Measurements from ENCODE around the gene STIM1. TPM values are rescaled to one million over a fixed set of nuclear protein-coding genes. Genes with fewer than 3 reads are reported as not detected.

STIM1 gene
- total RNA-seq, 1 experiment from 2014 or later, result 15.2 TPM

GRCh38 chr11:3906166-3906565 lies 50.7 kb downstream of the STIM1 start:
- no peak overlapping the region for H4K91ac ChIP-seq (ENCODE audit: insufficient read length, low read depth, low read length)
- DNase-seq, result no peak
- no peak overlapping the region for H3K23ac ChIP-seq (ENCODE audit: insufficient read length, low read depth, low read length)
- no peak overlapping the region for H4K5ac ChIP-seq (ENCODE audit: insufficient read length, low read depth, low read length)
- H3K36me3 Mint-ChIP-seq (ENCODE audit: insufficient read depth in 1 of 3, low read depth in 3 of 3), result no peaks in the 10 kb centered on the region
- no peak overlapping the region for H3K27ac Mint-ChIP-seq
- no peak overlapping the region for H2BK20ac ChIP-seq (ENCODE audit: low read depth, low read length, poor library complexity, severe bottlenecking)
- H3K9me3 Mint-ChIP-seq, result peaks cover 0 to 3% of the 10 kb centered on the region in 2 experiments; a peak in 1 of 5 replicates
- H3K27ac ChIP-seq (ENCODE audit: insufficient read length, low read depth, low read length), result no peak overlapping the region
- no peak overlapping the region for H3K4me3 Mint-ChIP-seq
- H3K23me2 ChIP-seq (ENCODE audit: insufficient read length, low read depth, low read length, poor library complexity, severe bottlenecking), result no peaks in the 10 kb centered on the region
- no peak overlapping the region for H3K9ac ChIP-seq (ENCODE audit: extremely low read depth, insufficient read length, low read length)
- H3K79me2 ChIP-seq (ENCODE audit: insufficient read depth, low read length), result no peaks in the 10 kb centered on the region
- no peaks in the 10 kb centered on the region for H4K20me1 ChIP-seq (ENCODE audit: control insufficient read depth, insufficient read depth, insufficient read length)
- H3K27me3 Mint-ChIP-seq (ENCODE audit: low read depth), result no peaks in the 10 kb centered on the region
- no peak overlapping the region for H3K4me2 ChIP-seq (ENCODE audit: insufficient read depth, insufficient read length, low read length)
- no peaks in the 10 kb centered on the region for H3K27me3 ChIP-seq (ENCODE audit: insufficient read depth, low read length)
- no peak overlapping the region for H2AK5ac ChIP-seq (ENCODE audit: insufficient read length, low read length)
- no peak overlapping the region for H3K18ac ChIP-seq (ENCODE audit: insufficient read length, low read depth, low read length)
- no peaks in the 10 kb centered on the region for H3K4me1 ChIP-seq (ENCODE audit: insufficient read depth, low read length)
- H3K14ac ChIP-seq (ENCODE audit: insufficient read depth, low read length), result no peak overlapping the region
- TF ChIP-seq, protein P1, sequence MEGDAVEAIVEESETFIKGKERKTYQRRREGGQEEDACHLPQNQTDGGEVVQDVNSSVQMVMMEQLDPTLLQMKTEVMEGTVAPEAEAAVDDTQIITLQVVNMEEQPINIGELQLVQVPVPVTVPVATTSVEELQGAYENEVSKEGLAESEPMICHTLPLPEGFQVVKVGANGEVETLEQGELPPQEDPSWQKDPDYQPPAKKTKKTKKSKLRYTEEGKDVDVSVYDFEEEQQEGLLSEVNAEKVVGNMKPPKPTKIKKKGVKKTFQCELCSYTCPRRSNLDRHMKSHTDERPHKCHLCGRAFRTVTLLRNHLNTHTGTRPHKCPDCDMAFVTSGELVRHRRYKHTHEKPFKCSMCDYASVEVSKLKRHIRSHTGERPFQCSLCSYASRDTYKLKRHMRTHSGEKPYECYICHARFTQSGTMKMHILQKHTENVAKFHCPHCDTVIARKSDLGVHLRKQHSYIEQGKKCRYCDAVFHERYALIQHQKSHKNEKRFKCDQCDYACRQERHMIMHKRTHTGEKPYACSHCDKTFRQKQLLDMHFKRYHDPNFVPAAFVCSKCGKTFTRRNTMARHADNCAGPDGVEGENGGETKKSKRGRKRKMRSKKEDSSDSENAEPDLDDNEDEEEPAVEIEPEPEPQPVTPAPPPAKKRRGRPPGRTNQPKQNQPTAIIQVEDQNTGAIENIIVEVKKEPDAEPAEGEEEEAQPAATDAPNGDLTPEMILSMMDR (conservative IDR thresholded peaks at IDR 0.05), result no peak
- no peak overlapping the region for H3T11ph ChIP-seq (ENCODE audit: low read length)
- WGBS (ENCODE audit: extremely low coverage, insufficient read length, low lambda C conversion rate), result no CpG with 5 or more reads among the region's 2 CpGs
- no peak overlapping the region for H2BK12ac ChIP-seq (ENCODE audit: insufficient read length, low read depth, low read length)
- no peak overlapping the region for H2AFZ ChIP-seq (ENCODE audit: low read length)
- no peaks in the 10 kb centered on the region for H3K79me1 ChIP-seq (ENCODE audit: insufficient read depth, low read depth, low read length, poor library complexity, severe bottlenecking)
- H2BK120ac ChIP-seq (ENCODE audit: low read depth, low read length, poor library complexity, severe bottlenecking), result no peak overlapping the region
- no peaks in the 10 kb centered on the region for H3K9me3 ChIP-seq (ENCODE audit: control insufficient read depth, low read depth, low read length)
- H4K8ac ChIP-seq (replicated peaks; ENCODE audit: insufficient read length, low read depth, low read length), result no peak overlapping the region
- no peak overlapping the region for H3K4ac ChIP-seq (ENCODE audit: low read depth, low read length)
- H2BK5ac ChIP-seq (ENCODE audit: insufficient read length, low read length), result no peak overlapping the region
- no peak overlapping the region for H3K56ac ChIP-seq (ENCODE audit: insufficient read length, low read depth, low read length)
- H2BK15ac ChIP-seq (ENCODE audit: low read depth, low read length), result no peak overlapping the region
- peaks cover 16% of the 10 kb centered on the region in 2 experiments for H3K4me1 Mint-ChIP-seq

All from H9 (cell line).